Hepatocyte (in vitro differentiated cells): Measurements from ENCODE around the gene GPR18.

Source experiments
- EZH2 ChIP-seq: fragments of 200-600 bp; sonication (generic); IDR thresholded peaks from 2 replicates; pipeline ENCODE4 v1.6.1; 2016; ENCODE audit warnings: antibody characterized with exemption, mild to moderate bottlenecking, borderline replicate concordance
- EZH2phosphoT487 ChIP-seq: fragments of 200-600 bp; sonication (generic); IDR thresholded peaks from one replicate; pipeline ENCODE4 v1.6.1; 2018; ENCODE audit warnings: antibody characterized with exemption, mild to moderate bottlenecking, low read depth, moderate library complexity; ENCODE audit not compliant: unreplicated experiment, severe bottlenecking
- TF ChIP-seq, protein P1 (sequence below): fragments of 200-600 bp; sonication (generic); IDR thresholded peaks from 2 replicates; pipeline ENCODE4 v1.5.1; 2016; ENCODE audit warnings: antibody characterized with exemption, mild to moderate bottlenecking; ENCODE audit not compliant: poor library complexity

DNA sequence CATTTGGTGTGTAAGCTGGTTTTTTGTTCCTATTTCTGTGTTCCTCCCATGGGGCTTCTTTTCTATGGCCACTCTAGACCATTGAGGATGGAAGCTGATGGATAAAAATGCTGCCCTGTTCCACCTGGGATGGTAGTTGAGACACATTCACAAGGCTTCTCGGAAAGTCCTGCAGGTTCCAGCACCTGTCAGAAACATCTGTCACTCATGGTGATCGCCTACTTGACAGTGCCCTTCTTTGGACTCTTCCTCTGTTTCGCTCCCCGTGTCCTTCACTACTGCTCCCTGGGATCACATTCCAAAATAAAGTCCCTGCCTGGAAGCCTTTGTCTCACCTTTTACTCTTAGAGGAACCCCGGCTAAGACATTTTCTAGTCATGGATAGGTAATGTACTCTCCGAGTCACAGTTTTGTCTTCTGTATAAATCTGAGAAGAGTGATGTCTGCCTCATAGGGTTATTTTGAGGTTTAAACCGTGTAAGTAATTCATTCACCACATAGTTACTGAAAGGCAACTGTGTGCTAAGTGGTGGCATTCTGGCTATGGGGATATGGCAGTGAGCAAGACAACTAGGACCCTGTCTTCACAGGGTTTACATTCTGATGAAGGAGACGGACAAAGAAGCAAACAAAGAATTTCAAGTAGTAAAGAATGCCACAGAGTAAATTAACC is 36.5 kb downstream of the GPR18 start:
- TF ChIP-seq, protein P1, sequence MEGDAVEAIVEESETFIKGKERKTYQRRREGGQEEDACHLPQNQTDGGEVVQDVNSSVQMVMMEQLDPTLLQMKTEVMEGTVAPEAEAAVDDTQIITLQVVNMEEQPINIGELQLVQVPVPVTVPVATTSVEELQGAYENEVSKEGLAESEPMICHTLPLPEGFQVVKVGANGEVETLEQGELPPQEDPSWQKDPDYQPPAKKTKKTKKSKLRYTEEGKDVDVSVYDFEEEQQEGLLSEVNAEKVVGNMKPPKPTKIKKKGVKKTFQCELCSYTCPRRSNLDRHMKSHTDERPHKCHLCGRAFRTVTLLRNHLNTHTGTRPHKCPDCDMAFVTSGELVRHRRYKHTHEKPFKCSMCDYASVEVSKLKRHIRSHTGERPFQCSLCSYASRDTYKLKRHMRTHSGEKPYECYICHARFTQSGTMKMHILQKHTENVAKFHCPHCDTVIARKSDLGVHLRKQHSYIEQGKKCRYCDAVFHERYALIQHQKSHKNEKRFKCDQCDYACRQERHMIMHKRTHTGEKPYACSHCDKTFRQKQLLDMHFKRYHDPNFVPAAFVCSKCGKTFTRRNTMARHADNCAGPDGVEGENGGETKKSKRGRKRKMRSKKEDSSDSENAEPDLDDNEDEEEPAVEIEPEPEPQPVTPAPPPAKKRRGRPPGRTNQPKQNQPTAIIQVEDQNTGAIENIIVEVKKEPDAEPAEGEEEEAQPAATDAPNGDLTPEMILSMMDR: no peak
- TF ChIP-seq EZH2phosphoT487 (no peak), EZH2 (no peak)
